Measurements from ENCODE around the gene DNAH11. TPM values are rescaled to one million over a fixed set of nuclear protein-coding genes. Genes with fewer than 3 reads are reported as not detected.

Gene DNAH11
- total RNA-seq, 1 donor from 2014 or later, result 1.7 TPM

DNA sequence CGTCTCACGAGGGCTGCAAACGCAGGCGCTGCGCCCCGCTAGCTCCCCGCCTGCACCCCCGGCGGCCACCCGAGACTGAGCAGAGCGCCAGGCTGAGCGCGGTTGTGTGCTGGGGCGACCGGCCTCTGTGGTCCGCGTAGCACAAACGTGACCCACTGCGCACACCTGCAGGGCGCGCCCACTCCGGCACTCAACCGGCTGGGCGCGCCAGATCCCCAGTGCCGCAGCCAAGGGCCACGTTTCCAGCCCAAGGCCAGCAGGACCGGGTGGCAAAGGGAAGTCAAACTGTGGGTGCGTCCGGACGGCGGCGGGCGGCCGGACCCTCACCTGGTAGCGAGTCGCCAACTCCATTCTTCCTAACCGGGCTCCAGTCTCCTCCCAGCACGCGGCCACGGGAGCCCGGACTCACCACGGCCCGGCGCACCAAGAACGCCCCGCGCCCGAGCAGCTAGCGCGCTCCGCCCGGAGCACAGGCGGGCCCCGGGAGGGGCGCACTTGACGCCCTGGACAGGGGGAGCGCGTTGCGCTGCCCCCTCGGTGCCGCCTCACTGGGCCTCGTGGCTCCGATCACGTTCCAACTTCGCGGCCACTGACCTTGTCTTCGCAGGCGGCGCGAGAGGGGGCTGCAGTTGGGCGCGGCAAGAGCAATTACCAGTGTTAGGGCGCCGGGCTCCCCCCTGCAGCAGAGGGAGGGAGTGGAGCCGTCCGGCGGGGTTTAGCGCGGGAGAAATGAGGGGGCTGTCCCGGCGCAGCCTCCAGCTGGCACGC is 402.8 kb downstream of the DNAH11 start, which contains the start of gene CDCA7L:
CDCA7L (minus strand) TSS at position 446 of the 768 bp plus-strand sequence; CDS start at position 351, 95 bp downstream.
- intact Hi-C loops (cut with DNase I), result no loop called here
- Histone ChIP-seq H3K4me3 (peak within 1 kb of the TSS; percentile 67 to 75), H3K27ac (peak within 1 kb of the TSS; percentile 77), H3K36me3 (no peaks in the 10 kb centered on the region), H3K9me3 (no peaks in the 10 kb centered on the region), H3K27me3 (no peaks in the 10 kb centered on the region), H3K4me1 (peaks cover 37% of the 10 kb centered on the region)
- TF ChIP-seq POLR2A (IDR thresholded peaks at IDR 0.05) (peak in 1 of 2 donors; percentile 16), POLR2AphosphoS5 (IDR thresholded peaks at IDR 0.05; ENCODE audit: insufficient read depth in 1 of 2, low read depth in 1 of 2) (peak in 1 of 2 donors; percentile 79)
- TF ChIP-seq, protein P1, sequence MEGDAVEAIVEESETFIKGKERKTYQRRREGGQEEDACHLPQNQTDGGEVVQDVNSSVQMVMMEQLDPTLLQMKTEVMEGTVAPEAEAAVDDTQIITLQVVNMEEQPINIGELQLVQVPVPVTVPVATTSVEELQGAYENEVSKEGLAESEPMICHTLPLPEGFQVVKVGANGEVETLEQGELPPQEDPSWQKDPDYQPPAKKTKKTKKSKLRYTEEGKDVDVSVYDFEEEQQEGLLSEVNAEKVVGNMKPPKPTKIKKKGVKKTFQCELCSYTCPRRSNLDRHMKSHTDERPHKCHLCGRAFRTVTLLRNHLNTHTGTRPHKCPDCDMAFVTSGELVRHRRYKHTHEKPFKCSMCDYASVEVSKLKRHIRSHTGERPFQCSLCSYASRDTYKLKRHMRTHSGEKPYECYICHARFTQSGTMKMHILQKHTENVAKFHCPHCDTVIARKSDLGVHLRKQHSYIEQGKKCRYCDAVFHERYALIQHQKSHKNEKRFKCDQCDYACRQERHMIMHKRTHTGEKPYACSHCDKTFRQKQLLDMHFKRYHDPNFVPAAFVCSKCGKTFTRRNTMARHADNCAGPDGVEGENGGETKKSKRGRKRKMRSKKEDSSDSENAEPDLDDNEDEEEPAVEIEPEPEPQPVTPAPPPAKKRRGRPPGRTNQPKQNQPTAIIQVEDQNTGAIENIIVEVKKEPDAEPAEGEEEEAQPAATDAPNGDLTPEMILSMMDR (IDR thresholded peaks at IDR 0.05), result no peak
- no peak for DNase-seq (ENCODE audit: extremely low spot score in 2 of 2)

DNA sequence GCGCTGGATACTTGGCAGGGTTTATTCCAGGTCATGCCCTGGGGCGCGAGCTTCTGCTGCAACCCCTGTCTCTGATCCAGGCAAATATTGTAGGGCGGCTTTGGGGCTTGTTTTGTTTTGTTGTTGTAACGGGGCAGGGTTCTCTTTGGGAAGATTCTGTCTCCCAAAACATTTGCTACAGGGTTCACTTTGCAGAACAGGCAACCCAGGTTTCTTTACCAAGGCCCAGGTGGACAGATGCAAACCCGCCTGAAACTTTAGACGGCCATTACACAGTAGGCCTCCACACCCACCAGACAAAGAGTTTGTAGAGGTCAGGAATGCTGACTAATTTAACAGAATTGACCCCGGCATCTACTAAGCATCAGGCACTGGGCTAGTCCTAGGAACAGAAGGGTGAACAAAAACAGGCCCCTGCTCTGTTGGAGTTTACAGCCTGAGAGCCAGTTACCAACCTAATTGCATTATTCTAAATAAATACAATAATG is 403.4 kb downstream of the DNAH11 start:
- H3K4me3 ChIP-seq, result peak overlapping the region; percentile 67 to 75
- no peaks in the 10 kb centered on the region for H3K27me3 ChIP-seq
- intact Hi-C loops (cut with DNase I), result no loop called here
- TF ChIP-seq POLR2A (IDR thresholded peaks at IDR 0.05), result no peak
- no peak for TF ChIP-seq POLR2AphosphoS5 (IDR thresholded peaks at IDR 0.05; ENCODE audit: insufficient read depth in 1 of 2, low read depth in 1 of 2)
- TF ChIP-seq, protein P1 (IDR thresholded peaks at IDR 0.05), result no peak
- H3K4me1 ChIP-seq, result peaks cover 32% of the 10 kb centered on the region
- peak overlapping the region; percentile 77 for H3K27ac ChIP-seq
- H3K9me3 ChIP-seq, result no peaks in the 10 kb centered on the region
- DNase-seq (ENCODE audit: extremely low spot score in 2 of 2), result no peak
- H3K36me3 ChIP-seq, result no peaks in the 10 kb centered on the region

DNA sequence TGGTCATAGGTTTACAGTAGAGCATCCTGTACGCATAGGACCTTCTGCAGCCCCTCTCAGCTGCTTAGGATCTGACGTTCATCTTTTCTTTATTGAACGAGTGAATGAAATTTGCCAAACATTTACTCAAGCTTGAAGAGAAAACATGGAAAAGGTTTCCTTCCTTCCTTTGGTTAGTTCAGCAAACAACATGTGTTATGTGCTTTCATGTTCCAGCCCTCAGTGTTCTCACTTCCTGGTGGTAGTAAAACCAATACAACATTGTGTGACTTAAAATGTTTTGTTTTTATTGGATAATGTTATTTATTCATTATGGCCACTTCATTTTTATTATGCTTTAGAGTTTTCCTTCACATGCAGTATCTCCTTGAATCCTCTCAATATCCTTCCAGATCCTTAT is 404.2 kb downstream of the DNAH11 start:
- TF ChIP-seq POLR2AphosphoS5 (IDR thresholded peaks at IDR 0.05; ENCODE audit: insufficient read depth in 1 of 2, low read depth in 1 of 2), result no peak
- no peak for TF ChIP-seq POLR2A (IDR thresholded peaks at IDR 0.05)
- TF ChIP-seq, protein P1 (IDR thresholded peaks at IDR 0.05), result no peak
- intact Hi-C loops (cut with DNase I), result no loop called here
- peaks cover 27% of the 10 kb centered on the region for H3K4me1 ChIP-seq
- H3K27me3 ChIP-seq, result no peaks in the 10 kb centered on the region
- H3K27ac ChIP-seq, result no peak overlapping the region
- no peak for DNase-seq (ENCODE audit: extremely low spot score in 2 of 2)
- H3K4me3 ChIP-seq, result no peak overlapping the region
- no peaks in the 10 kb centered on the region for H3K36me3 ChIP-seq
- no peaks in the 10 kb centered on the region for H3K9me3 ChIP-seq

DNA sequence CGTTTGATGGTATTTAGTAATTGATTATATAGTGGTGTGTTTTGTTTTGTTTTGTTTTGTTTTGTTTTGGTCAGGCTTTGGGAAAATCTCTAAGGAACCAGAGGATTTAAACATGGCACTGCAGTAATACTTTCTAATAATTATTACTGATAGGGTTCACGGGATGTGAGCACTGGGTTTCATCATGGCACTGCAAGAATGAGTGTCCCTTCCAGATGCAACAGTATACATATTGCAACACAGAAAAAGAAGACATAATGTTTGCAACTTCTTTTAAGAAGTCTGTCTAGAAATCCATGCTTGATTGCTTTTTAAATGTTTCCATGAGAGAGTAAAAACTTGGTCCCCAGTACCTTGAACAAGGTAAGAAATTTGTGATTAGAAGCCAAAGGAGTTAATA is 405.1 kb downstream of the DNAH11 start:
- Histone ChIP-seq H3K9me3 (no peaks in the 10 kb centered on the region), H3K4me1 (peaks cover 18% of the 10 kb centered on the region), H3K27me3 (no peaks in the 10 kb centered on the region), H3K27ac (no peak overlapping the region), H3K36me3 (no peaks in the 10 kb centered on the region), H3K4me3 (no peak overlapping the region)
- intact Hi-C loops (cut with DNase I), result no loop called here
- no peak for DNase-seq (ENCODE audit: extremely low spot score in 2 of 2)
- TF ChIP-seq, protein P1 (IDR thresholded peaks at IDR 0.05), result no peak
- TF ChIP-seq POLR2AphosphoS5 (IDR thresholded peaks at IDR 0.05; ENCODE audit: insufficient read depth in 1 of 2, low read depth in 1 of 2), result no peak
- TF ChIP-seq POLR2A (IDR thresholded peaks at IDR 0.05), result no peak

DNA sequence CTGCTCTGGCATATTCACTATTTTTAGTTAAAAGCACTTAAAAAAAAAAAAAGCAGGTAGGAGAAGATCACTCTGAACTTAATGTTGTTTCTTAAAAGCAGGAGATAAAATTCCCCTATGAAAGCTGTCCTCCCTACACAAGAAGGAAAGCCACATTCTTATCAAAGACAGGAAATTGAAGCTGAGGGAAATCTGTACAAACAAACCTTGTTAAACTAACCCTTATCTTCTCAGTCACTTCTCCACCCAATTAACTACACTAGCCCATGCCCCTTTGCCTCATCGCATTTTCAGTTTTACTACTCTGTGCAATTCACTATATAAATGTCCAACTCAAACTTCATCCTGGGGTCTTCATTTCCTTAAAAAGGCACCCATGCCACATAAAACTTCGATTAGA is 405.5 kb downstream of the DNAH11 start:
- no peak overlapping the region for H3K27ac ChIP-seq
- no peaks in the 10 kb centered on the region for H3K36me3 ChIP-seq
- H3K4me1 ChIP-seq, result peaks cover 14% of the 10 kb centered on the region
- intact Hi-C loops (cut with DNase I), result no loop called here
- no peaks in the 10 kb centered on the region for H3K9me3 ChIP-seq
- H3K27me3 ChIP-seq, result no peaks in the 10 kb centered on the region
- H3K4me3 ChIP-seq, result no peak overlapping the region
- TF ChIP-seq POLR2AphosphoS5 (IDR thresholded peaks at IDR 0.05; ENCODE audit: insufficient read depth in 1 of 2, low read depth in 1 of 2) (no peak), POLR2A (IDR thresholded peaks at IDR 0.05) (no peak)
- TF ChIP-seq, protein P1 (IDR thresholded peaks at IDR 0.05), result no peak
- DNase-seq (ENCODE audit: extremely low spot score in 2 of 2), result no peak

All from vagina (tissue), 2 donors.